Myocyte (in vitro differentiated cells): ENCODE results near the gene MEP1A. TPM values are rescaled to one million over a fixed set of nuclear protein-coding genes. Genes with fewer than 3 reads are reported as not detected.

ENCODE experiments used
- total RNA-seq: library from RNA; depleted of rRNA; stranded (reverse); fragments of >200 nt; gene quantifications from 2 replicates; pipeline ENCODE4 v1.2.3, GENCODE V29; 2014

Gene MEP1A
- total RNA-seq, 1 donor from 2014 or later = not detected

Other genes with a start within 250 kb of the MEP1A start
- gene CYP39A1, start 140.6 kb upstream of the MEP1A start, total RNA-seq = 0.24 and 1.4 TPM in 2 replicates
- 4.6 and 6.0 TPM in 2 replicates for gene SLC25A27, start 140.4 kb upstream of the MEP1A start, total RNA-seq
- 0.03 TPM in 1 of 2 replicates, not detected in the other for gene TDRD6, start 105.5 kb upstream of the MEP1A start, total RNA-seq
- not detected in 2 replicates for gene PLA2G7, start 58.0 kb upstream of the MEP1A start, total RNA-seq
- not detected in 2 replicates for gene ANKRD66, start 46.5 kb upstream of the MEP1A start, total RNA-seq
- gene ADGRF5, start 128.5 kb downstream of the MEP1A start, total RNA-seq = 0.03 TPM in 1 of 2 replicates, not detected in the other
- gene ADGRF1, start 248.9 kb downstream of the MEP1A start, total RNA-seq = 0.05 TPM in 1 of 2 replicates, not detected in the other